ENCODE results near the gene GIMAP6.
A peak's percentile ranks its signal among the peaks of the same experiment; 100 is the strongest.
"Not testable (repeated sequence)": the region's sequence is repeated elsewhere in the genome, so short reads cannot be mapped to it uniquely, and the experiment has no call there.

GIMAP6 gene

GRCh38 chr7:150645259-150646020 is 13.3 kb upstream of the GIMAP6 start:
- no peak for DNase-seq

DNA sequence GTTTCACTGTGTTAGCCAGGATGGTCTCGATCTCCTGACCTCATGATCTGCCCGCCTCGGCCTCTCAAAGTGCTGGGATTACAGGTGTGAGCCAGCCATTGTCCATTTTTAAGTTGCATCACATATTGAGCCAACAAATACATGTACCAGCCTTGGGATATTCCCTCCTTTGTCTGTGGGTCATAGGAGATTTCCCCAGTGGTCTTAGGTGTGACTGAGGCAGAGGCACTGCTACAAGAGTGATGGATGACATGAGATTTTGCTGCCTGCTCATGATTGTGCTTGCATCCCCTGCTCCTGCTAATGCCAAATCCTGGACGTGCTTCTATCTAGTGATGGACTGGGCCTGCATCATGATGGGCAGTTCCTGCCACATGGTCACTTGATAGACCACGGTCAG is 10.7 kb upstream of the GIMAP6 start:
- no peak for DNase-seq

DNA sequence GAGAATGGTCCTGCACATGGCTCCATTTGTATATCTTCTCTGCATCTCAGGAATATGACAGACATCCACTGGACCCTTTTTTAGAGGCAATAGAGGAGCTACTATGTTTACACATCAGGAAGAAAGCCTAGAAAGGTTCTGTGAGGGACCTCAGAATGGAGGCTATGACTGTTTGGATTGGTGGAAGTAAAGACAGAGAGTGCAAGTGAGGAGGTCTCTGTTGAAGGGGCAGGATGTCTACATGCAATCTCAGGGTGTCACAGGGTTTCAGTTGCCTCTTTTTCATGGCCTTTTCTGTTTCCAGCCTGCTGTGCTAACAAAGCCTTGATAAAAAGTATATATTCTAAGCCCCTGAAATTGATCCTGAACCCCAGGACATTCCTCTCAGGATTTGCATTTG is 9.7 kb upstream of the GIMAP6 start:
- no peak for DNase-seq

GRCh38 chr7:150633926-150634325 is 1.7 kb upstream of the GIMAP6 start:
- DNase-seq: no peak

DNA sequence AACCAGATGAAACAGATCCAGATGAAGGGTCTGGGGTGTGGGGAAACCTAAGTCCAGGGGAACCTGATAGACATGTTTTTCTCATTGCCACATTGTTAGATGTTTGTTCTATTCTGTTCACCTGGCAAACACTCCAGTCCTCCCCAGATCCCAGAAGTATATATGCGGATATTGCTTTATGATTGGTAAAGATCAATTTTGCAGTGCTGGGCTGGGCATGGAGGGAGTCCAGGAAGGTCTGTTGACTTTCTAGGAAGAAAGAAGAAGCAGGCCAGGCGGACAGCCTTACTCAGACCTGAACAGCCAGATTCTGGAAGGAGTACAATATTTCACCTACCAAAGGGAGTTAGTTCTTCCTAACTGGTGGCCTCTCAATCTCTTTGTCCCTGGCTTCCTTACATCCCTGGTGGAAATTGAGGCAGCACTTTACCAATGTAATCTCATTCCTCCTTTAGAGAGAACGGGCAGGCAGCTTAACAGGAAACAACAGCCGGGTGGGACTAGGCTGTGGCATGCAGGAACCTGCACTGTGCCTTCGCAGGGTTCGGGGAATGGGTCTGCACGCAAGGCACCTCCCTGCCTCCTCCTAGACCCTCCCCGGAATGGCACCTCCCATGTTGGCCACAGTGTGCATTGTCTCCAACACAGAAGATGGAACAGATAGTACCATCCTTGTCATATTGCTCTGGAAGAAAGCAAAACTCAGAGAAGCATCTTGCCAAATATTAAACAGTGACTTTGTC is 930 bp downstream of the GIMAP6 start:
- peak; percentile 56 for DNase-seq

DNA sequence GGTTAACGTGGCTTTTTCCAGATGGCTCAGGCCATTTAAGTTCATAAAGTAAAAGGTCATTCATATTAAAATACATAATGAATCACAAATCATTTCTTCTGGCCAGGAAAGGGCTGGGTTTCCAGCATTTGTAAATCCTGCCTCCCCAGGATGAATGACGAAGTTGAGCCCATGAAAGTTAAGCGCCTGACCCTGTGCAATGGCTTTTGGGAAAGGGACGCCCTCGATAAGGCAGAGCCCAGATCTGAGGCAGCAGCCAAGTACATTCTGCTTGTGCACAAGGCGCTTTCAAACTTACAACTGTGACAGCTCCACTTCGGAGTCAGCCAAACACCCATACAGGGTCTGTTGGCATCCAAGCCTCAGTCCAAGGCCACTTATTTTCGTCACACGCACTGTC is 2.8 kb downstream of the GIMAP6 start:
- no peak for DNase-seq

GRCh38 chr7:150627959-150628358 is 4.2 kb downstream of the GIMAP6 start:
- DNase-seq: no peak

DNA sequence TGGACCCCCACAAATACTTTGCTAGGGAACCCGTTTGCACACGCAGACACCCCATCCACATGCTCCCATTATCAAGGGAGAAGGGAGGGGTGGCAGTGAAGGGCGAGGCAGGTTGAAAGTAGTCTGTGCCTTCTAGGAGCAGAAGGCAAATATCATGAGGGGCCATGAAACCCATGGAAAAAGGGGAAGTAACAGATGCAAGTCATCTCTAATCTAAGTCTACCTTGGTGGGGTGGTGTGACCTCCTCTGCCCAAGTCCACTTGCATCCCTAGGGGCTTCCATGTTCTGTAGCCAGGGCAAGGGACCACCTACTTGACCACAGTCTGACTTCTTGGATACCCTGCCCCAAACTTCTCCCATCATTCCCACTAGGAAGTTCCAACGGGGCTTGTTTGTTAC is 5.5 kb downstream of the GIMAP6 start:
- DNase-seq: no peak

DNA sequence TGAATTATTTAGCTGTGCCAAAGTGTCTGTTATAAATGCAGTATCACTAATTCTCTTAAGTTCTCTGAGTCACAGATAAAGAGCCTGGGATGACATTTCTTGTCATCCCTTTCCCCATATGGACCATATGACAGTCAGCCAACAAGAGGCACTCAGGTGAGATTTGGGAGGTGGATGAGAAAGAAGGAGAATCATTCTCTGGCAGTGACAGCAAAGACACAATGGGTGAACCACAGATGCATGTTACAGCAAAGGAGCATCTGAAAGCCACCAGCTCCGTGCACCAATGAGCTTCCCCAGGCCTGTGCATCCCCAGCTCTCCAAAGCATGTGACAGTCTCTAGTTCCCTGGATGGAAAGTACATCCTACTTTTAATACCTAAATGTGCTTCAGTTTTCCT is 10.8 kb downstream of the GIMAP6 start:
- no peak for DNase-seq

DNA sequence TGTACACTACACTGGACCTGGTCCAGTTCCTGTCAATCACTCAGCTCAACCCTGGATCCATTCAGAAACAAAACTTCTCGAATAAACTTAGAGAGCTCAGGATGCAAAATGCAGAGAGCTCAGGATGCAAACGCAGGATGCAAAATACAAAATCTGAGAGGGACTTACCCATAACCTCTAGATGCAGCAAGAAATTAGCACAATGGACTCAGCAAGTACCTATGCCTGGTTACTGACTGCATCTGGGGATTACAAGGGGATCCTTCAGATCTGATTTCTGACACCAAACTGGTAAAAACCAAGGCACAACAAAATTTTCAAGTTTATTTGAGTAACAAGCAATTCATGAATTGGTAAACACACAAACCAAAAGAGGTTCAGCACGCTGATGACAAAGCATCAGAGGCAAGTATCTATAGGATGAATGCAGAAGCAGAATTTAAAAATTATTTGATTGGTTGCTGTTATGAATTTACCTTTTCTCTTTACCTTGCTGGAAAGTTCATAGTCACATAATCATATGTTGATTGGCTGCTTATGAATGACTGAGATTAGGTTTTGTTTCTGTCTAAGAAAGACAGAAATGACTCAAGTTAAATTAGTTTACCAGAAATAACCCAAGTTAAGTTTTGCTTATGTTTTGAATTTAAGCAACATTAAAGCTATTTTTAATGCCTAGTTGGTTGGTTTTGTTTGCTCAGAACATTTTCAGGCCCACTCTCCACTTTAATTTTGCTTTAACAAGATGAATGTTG is 11.4 kb downstream of the GIMAP6 start:
- no peak for DNase-seq

GRCh38 chr7:150620061-150620460 is 12.1 kb downstream of the GIMAP6 start:
- DNase-seq: no peak

GRCh38 chr7:150615221-150615755 is 16.9 kb downstream of the GIMAP6 start:
- not testable (repeated sequence) for DNase-seq

GRCh38 chr7:150614426-150614825 is 17.8 kb downstream of the GIMAP6 start:
- not testable (repeated sequence) for DNase-seq

GRCh38 chr7:150613880-150614279 is 18.3 kb downstream of the GIMAP6 start:
- DNase-seq: no peak

DNA sequence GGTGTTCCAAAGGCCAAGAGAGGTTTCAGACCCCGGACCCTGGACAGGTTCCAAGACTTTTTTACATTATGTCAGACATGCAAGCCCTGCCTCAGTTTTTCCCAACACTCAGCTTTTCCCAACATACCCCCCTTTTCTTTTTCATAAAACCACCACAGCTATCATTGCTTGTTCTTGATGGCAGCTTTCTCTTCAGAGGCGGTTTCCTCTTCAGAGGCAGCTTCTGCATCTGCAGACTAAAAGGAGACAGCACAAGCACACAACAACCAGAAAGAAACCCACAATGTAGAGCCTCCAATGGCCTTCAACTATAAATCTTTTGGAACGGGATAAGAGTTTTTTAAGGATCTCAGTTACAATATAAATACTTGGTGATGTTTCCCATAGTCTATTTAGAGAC is 19.3 kb downstream of the GIMAP6 start:
- DNase-seq: no peak

- DNase-seq: no peak
These were observed 22.0 kb downstream of the GIMAP6 start for GRCh38 chr7:150610233-150610632.

GRCh38 chr7:150603600-150603999 is 28.6 kb downstream of the GIMAP6 start:
- not testable (repeated sequence) for DNase-seq

DNA sequence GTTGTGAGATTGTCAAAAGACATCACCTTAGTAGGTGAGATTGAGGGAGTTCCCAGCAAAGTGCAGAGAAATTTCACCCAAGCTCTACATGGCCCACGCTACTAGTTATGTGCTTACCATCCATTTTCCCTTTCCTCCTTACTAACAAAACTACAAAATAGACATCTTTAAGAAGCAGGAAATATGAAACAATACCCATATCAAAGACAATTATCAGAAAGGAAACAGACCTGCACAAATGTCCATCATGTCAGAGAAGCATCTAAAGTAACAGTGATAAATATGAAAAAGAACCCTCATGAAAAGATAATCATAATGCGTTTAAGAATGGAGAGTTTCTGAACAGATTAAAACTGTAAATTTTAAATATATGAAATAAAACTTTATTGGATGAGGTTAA is 36.8 kb downstream of the GIMAP6 start:
- DNase-seq: no peak

GRCh38 chr7:150594805-150595204 is 37.4 kb downstream of the GIMAP6 start:
- DNase-seq: no peak

GRCh38 chr7:150587551-150587950 is 44.6 kb downstream of the GIMAP6 start:
- no peak for DNase-seq

DNA sequence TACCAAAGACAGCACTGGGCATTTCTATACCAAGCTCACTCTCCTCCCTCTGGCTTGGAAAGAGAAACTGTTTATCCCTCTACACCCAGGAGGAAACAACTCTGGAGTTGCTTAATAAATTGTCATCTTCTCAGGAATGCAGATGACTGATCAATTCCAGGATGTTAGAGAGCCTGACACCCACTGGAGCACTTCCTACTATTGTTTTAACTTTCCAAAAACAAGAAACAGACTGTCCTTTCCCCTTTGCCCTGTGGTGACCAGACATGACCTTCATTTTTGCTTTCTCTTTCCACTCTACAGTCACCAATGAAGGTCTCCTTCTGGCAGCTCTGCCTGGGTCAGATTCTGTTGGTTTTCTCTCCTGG is 45.4 kb downstream of the GIMAP6 start:
- DNase-seq: no peak

DNA sequence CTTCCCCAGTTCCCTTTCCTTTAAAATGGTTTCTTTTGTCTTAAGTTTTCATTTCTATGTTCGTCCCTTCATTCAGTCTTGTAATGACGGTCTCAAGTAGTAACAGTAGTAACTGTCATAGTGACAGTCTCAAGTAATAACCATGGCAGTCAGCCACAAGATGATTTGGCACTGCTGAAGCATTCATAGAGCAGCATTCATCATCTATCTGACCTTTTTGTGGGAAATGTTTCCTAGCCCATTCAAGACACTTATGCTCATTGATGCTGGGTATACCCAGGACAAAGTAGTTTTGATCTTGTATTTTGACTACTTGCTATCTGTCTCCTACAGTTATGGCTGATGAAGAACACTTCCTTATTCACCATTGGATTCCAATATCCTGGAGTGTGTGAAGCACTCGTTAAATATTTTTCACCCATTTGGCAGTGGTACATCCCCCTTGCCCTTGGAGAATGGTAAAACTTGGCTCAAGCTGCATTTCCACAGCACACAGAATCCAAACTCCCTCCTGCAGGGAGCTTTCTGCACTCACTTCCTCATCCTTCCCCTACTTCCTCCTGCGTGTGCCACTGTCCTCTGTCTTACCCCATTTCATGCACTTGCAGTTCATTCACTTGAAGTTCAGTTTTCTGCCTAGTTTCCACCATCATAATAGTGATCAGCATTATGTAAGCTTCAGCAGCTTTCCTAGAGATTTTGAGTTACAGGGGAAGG is 46.0 kb downstream of the GIMAP6 start:
- DNase-seq: no peak

- DNase-seq: no peak
These were observed 47.0 kb downstream of the GIMAP6 start for GRCh38 chr7:150585199-150585598.
